OCI-LY3 (cell line): Measurements from ENCODE around the gene TSPAN8.

Source experiments
- H2AFZ ChIP-seq: fragments of 200-600, 300-600 bp; shearing (Covaris generic); 2 replicates; pipeline ENCODE4 v1.6.0; 2014; ENCODE audit warnings: antibody characterized with exemption, low read depth, low read length
- H3K27ac ChIP-seq: fragments of 200-600, 300-600 bp; sonication (generic); 2 replicates; pipeline ENCODE4 v1.5.1; 2014; ENCODE audit warnings: mild to moderate bottlenecking, low read length, moderate library complexity, mixed read lengths
- H3K27me3 ChIP-seq: fragments of 200-600, 300-600 bp; sonication (generic); 2 replicates; pipeline ENCODE4 v1.6.1; 2014; ENCODE audit warnings: low read depth, low read length, mixed read lengths
- H3K36me3 ChIP-seq: fragments of 200-600, 300-600 bp; sonication (generic); replicated peaks from 2 replicates; pipeline ENCODE3; 2014; ENCODE audit warnings: low read depth, low read length, mixed read lengths
- H3K4me1 ChIP-seq: fragments of 300-600, 200-600 bp; sonication (generic); 2 replicates; pipeline ENCODE4 v1.6.1; 2014; ENCODE audit warnings: low read length, mixed read lengths
- H3K4me2 ChIP-seq: fragments of 200-600, 300-600 bp; sonication (generic); 2 replicates; pipeline ENCODE4 v1.6.1; 2014; ENCODE audit warnings: low read length, mixed read lengths
- H3K4me3 ChIP-seq: fragments of 300-600, 200-600 bp; sonication (generic); 2 replicates; pipeline ENCODE4 v1.5.1; 2014; ENCODE audit warnings: antibody characterized with exemption, mild to moderate bottlenecking, low read length, moderate library complexity
- H3K79me2 ChIP-seq: fragments of 300-600, 200-600 bp; shearing (Covaris generic); 2 replicates; pipeline ENCODE4 v1.6.1; 2014; ENCODE audit warnings: mild to moderate bottlenecking, low read length, mixed read lengths
- H3K9ac ChIP-seq: fragments of 300-600, 200-600 bp; shearing (Covaris generic); 2 replicates; pipeline ENCODE4 v1.6.0; 2014; ENCODE audit warnings: mild to moderate bottlenecking, low read length, moderate library complexity
- H3K9me3 ChIP-seq: fragments of 200-600, 300-600 bp; shearing (Covaris generic); 2 replicates; pipeline ENCODE4 v1.6.1; 2014; ENCODE audit warnings: low read length, mixed read lengths; ENCODE audit not compliant: insufficient read depth
- H4K20me1 ChIP-seq: fragments of 200-600, 300-600 bp; sonication (generic); 2 replicates; pipeline ENCODE4 v1.6.1; 2016; ENCODE audit warnings: low read length, mixed read lengths; ENCODE audit not compliant: insufficient read depth
- CTCF ChIP-seq: fragments of 200-600, 300-600 bp; sonication (generic); IDR thresholded peaks from 2 replicates; pipeline ENCODE4 v1.5.1; 2014; ENCODE audit warnings: antibody characterized with exemption, low read length, low read depth
- EZH2phosphoT487 ChIP-seq: fragments of 200-600 bp; shearing (Covaris generic); IDR thresholded peaks from 2 replicates; pipeline ENCODE4 v1.6.1; 2018; ENCODE audit warnings: antibody characterized with exemption, mixed run types, low read depth

Gene TSPAN8

GRCh38 chr12:71157601-71158233 is at the start of gene TSPAN8:
TSS of gene TSPAN8 (minus strand) at chr12:71157999. CDS start at chr12:71157678, 321 bp downstream.
- no peak within 1 kb of the TSS for H3K9ac ChIP-seq
- H3K9me3 ChIP-seq, result no peaks in the 10 kb centered on the region
- no peaks in the 10 kb centered on the region for H3K79me2 ChIP-seq
- no peaks in the 10 kb centered on the region for H3K36me3 ChIP-seq
- no peak within 1 kb of the TSS for H2AFZ ChIP-seq
- H3K4me1 ChIP-seq, result peaks cover 6% of the 10 kb centered on the region; the same call in 1 of the 2 replicates
- no peak within 1 kb of the TSS for H3K27ac ChIP-seq
- no peak within 1 kb of the TSS for H3K4me2 ChIP-seq
- H4K20me1 ChIP-seq, result no peaks in the 10 kb centered on the region
- H3K4me3 ChIP-seq, result no peak within 1 kb of the TSS
- TF ChIP-seq EZH2phosphoT487, result no peak
- TF ChIP-seq CTCF, result no peak
- H3K27me3 ChIP-seq, result no peaks in the 10 kb centered on the region

- Histone ChIP-seq H3K27ac (no peak overlapping the region), H3K9me3 (no peaks in the 10 kb centered on the region), H3K4me3 (no peak overlapping the region), H3K9ac (no peak overlapping the region), H2AFZ (no peak overlapping the region), H3K79me2 (no peaks in the 10 kb centered on the region), H3K27me3 (no peaks in the 10 kb centered on the region), H3K4me2 (no peak overlapping the region), H3K4me1 (no peaks in the 10 kb centered on the region), H3K36me3 (no peaks in the 10 kb centered on the region), H4K20me1 (no peaks in the 10 kb centered on the region)
- TF ChIP-seq EZH2phosphoT487, result no peak
- TF ChIP-seq CTCF, result no peak
Measured at GRCh38 chr12:71201136-71201679, 43.4 kb upstream of the TSPAN8 start.

GRCh38 chr12:71200706-71201105 is 42.9 kb upstream of the TSPAN8 start:
- no peaks in the 10 kb centered on the region for H3K9me3 ChIP-seq
- H3K9ac ChIP-seq, result no peak overlapping the region
- no peak overlapping the region for H2AFZ ChIP-seq
- no peak for TF ChIP-seq CTCF
- no peak for TF ChIP-seq EZH2phosphoT487
- no peaks in the 10 kb centered on the region for H3K4me1 ChIP-seq
- H3K4me3 ChIP-seq, result no peak overlapping the region
- H3K36me3 ChIP-seq, result no peaks in the 10 kb centered on the region
- no peaks in the 10 kb centered on the region for H3K27me3 ChIP-seq
- no peak overlapping the region for H3K27ac ChIP-seq
- H4K20me1 ChIP-seq, result no peaks in the 10 kb centered on the region
- H3K79me2 ChIP-seq, result no peaks in the 10 kb centered on the region
- H3K4me2 ChIP-seq, result no peak overlapping the region

- no peak overlapping the region for H3K4me3 ChIP-seq
- no peaks in the 10 kb centered on the region for H3K27me3 ChIP-seq
- H2AFZ ChIP-seq, result no peak overlapping the region
- H3K4me2 ChIP-seq, result no peak overlapping the region
- TF ChIP-seq CTCF, result no peak
- no peak for TF ChIP-seq EZH2phosphoT487
- no peaks in the 10 kb centered on the region for H3K79me2 ChIP-seq
- no peaks in the 10 kb centered on the region for H3K36me3 ChIP-seq
- no peaks in the 10 kb centered on the region for H4K20me1 ChIP-seq
- H3K27ac ChIP-seq, result no peak overlapping the region
- H3K4me1 ChIP-seq, result no peaks in the 10 kb centered on the region
- no peak overlapping the region for H3K9ac ChIP-seq
- no peaks in the 10 kb centered on the region for H3K9me3 ChIP-seq
Measured at GRCh38 chr12:71197460-71197859, 39.7 kb upstream of the TSPAN8 start.
